Heart left ventricle (tissue), 13 donors: ENCODE measurements around the gene ERBB4.

Experiments
- POLR2A ChIP-seq, 2 donors: fragments of 450-650 bp; IDR thresholded peaks; one replicate each; pipeline ENCODE4 v1.6.1; 2017; ENCODE audit warnings: antibody characterized with exemption in 2 of 2, mild to moderate bottlenecking in 2 of 2, moderate library complexity in 2 of 2
- TF ChIP-seq, protein P1 (sequence below), 12 donors: fragments of 200-600 bp; sonication (generic) in 4 of 12; IDR thresholded peaks; one replicate each; pipeline versions ENCODE4 v1.5.0 to v1.8.0; 2018 to 2022; ENCODE audit warnings: antibody characterized with exemption in 12 of 12, mild to moderate bottlenecking in 5 of 12
- donor health status: ischemic (EF 13 %, LVEDD 7.1; RV severe dilation, severe dysfunction).
- donor health status: DM: no; HTN: yes; CAD: no.
- donor health status: DM: no; HTN: no; CAD: no.
- donor health status: ischemic (EF 25% LVEDD 6.9; RV normal size, moderate dysfunction).
- donor health status: ischemic (EF 25% LVEDD 5.7; RV mildly dilated, moderate dysfunction).
- donor health status: ischemic (EF 35%, LVEDD 5.7; RV mildly dilated, moderate dysfunction).
- donor health status: nonischemic (EF 11% LVEDD 7.7; RV severe dilation, severe dysfunction).
- donor health status: DM: yes; HTN: yes; CAD: no.
- donor health status: PGD.
- donor health status: ischemic (EF 29% LVEDD 5.4; RV normal size, mild dysfunction).
- donor health status: nonischemic (EF 23%, LVEDD 6.1; RV moderate dilation, normal function).

DNA sequence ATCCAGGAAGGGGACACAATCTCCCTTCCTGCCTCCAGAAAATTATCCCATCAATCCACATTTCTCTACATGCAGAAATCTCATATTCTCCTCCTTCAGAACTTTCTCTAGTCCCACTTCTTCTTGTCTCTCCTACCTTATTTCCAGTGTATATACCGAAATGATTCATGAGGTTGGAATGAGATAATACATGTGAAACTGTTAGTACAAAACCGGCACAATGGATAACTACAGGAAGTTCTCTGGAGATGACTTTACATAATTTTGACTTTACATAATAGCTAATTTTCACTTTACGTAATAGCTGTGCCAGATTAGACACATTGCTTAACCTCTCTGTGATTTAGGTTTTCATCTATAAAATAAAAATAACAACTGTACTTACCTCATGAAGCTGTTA lies 801.3 kb downstream of the ERBB4 start:
- no peak for TF ChIP-seq POLR2A (IDR thresholded peaks at IDR 0.05)
- TF ChIP-seq, protein P1, sequence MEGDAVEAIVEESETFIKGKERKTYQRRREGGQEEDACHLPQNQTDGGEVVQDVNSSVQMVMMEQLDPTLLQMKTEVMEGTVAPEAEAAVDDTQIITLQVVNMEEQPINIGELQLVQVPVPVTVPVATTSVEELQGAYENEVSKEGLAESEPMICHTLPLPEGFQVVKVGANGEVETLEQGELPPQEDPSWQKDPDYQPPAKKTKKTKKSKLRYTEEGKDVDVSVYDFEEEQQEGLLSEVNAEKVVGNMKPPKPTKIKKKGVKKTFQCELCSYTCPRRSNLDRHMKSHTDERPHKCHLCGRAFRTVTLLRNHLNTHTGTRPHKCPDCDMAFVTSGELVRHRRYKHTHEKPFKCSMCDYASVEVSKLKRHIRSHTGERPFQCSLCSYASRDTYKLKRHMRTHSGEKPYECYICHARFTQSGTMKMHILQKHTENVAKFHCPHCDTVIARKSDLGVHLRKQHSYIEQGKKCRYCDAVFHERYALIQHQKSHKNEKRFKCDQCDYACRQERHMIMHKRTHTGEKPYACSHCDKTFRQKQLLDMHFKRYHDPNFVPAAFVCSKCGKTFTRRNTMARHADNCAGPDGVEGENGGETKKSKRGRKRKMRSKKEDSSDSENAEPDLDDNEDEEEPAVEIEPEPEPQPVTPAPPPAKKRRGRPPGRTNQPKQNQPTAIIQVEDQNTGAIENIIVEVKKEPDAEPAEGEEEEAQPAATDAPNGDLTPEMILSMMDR (IDR thresholded peaks at IDR 0.05) = no peak
